GM18505 (cell line): ENCODE data around the gene BTBD7.

ENCODE experiments used
- ATAC-seq: cut with Tn5 transposase; IDR thresholded peaks from one replicate; pipeline ENCODE4 v1.9.1; 2021; ENCODE audit not compliant: unreplicated experiment
- POLR2A ChIP-seq: IDR thresholded peaks from 4 replicates; pipeline ENCODE4 v1.6.1; 2011; ENCODE audit warnings: borderline replicate concordance; ENCODE audit not compliant: insufficient read depth, insufficient read length; ENCODE audit errors: extremely low read depth

Gene BTBD7

DNA sequence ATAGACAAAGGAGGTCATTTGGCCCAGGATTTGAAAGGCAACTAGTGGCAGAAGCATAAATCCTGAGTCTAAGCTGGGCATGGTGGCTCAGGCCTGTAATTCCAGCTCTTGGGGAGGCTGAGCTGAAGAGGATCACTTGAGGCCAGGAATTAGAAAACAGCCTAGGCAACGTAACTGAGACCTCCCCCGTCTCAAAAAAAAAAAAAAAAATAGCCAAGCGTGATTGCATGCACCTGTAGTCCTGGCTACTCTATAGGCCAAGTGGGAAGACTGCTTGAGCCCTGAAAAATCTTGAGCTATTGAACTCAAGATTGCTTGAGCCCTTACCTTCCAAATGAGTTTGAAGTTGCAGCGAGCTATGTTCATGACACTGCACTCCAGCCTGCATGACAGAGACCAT is 133.8 kb downstream of the BTBD7 start:
- no peak for ATAC-seq
- no peak for TF ChIP-seq POLR2A

DNA sequence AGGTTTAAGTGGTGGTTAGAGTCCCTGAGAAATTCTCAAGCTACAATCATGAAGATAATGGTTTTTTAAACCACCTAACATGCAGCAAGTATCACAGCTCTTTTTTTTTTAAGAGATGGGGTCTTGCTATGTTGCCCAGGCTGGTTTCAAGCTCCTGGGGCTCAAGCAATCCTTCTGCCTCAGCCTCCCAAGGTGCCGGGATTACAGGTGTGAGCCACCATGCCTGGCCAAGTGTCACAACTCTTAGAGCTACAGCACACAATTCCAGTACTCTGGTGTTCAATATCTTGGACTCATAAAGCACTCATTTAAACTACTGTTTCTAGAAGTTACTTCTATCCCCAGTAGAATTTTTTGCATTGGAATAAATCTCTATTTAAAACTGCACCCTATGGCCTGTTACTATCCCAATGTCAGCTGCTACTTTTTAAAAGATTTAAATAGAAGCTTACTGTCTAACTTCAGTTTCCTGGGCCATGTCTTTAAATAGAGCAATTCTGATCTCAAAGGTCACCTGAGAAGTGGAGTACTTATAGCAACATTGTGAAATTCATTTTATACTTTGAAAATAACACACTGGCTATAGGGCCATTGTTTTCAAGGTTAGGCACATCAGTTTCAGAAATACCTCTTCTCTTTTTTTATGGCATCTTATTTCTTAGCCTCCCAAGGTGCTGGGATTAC is 137.4 kb downstream of the BTBD7 start:
- TF ChIP-seq POLR2A = no peak
- ATAC-seq = no peak
